Measurements from ENCODE around the gene CXCL8. TPM values are rescaled to one million over a fixed set of nuclear protein-coding genes. Genes with fewer than 3 reads are reported as not detected.
A peak's percentile ranks its signal among the peaks of the same experiment; 100 is the strongest.

CXCL8 gene
- total and polyA plus RNA-seq, 11 donors: 0.15 to 7.5 (median 0.56) TPM; not detected in 3

GRCh38 chr4:73706811-73707210 lies 33.6 kb upstream of the CXCL8 start:
- peaks cover 0 to 53% (median 16%) of the 10 kb centered on the region in 12 donors for H3K4me1 ChIP-seq
- no peak overlapping the region for H3K27ac ChIP-seq
- H3K36me3 ChIP-seq: no peaks in the 10 kb centered on the region
- ATAC-seq (no peak), DNase-seq (no peak)
- TF ChIP-seq CTCF (IDR thresholded peaks at IDR 0.05): no peak
- TF ChIP-seq POLR2A (IDR thresholded peaks at IDR 0.05): no peak
- H3K4me3 ChIP-seq: no peak overlapping the region
- H3K27me3 ChIP-seq: no peaks in the 10 kb centered on the region
- WGBS, 4 donors: 98 to 100% (median 99%) methylated on average over 2 of the region's 2 CpGs
- intact Hi-C loops (cut with DNase I): no loop called here
- no peaks in the 10 kb centered on the region for H3K9me3 ChIP-seq

GRCh38 chr4:73707269-73707875 lies 33.0 kb upstream of the CXCL8 start:
- TF ChIP-seq POLR2A (IDR thresholded peaks at IDR 0.05): no peak
- no peak for TF ChIP-seq CTCF (IDR thresholded peaks at IDR 0.05)
- Histone ChIP-seq H3K4me3 (no peak overlapping the region), H3K27ac (peak overlapping the region in 1 of 12 donors; percentile 75), H3K36me3 (no peaks in the 10 kb centered on the region), H3K27me3 (no peaks in the 10 kb centered on the region), H3K4me1 (peaks cover 0 to 53% (median 16%) of the 10 kb centered on the region in 12 donors), H3K9me3 (no peaks in the 10 kb centered on the region)
- ATAC-seq (no peak), DNase-seq (no peak)
- 86 to 89% (median 88%) methylated on average over 4 of the region's 4 CpGs for WGBS, 4 donors
- intact Hi-C loops (cut with DNase I): no loop called here

- 34 to 37% (median 35%) methylated on average over 7 of the region's 7 CpGs for WGBS, 4 donors
- TF ChIP-seq POLR2A (IDR thresholded peaks at IDR 0.05): no peak
- TF ChIP-seq CTCF (IDR thresholded peaks at IDR 0.05): no peak
- Histone ChIP-seq H3K9me3 (no peaks in the 10 kb centered on the region), H3K4me3 (no peak overlapping the region), H3K36me3 (no peaks in the 10 kb centered on the region), H3K27ac (peak overlapping the region in 2 of 12 donors; percentile 55 to 75), H3K27me3 (no peaks in the 10 kb centered on the region), H3K4me1 (peaks cover 0 to 53% (median 16%) of the 10 kb centered on the region in 12 donors)
- ATAC-seq: peak in 3 of 4 donors; percentile 57 to 70 (median 64)
- DNase-seq: peak in 4 of 5 donors; percentile 31 to 74 (median 60)
- intact Hi-C loops (cut with DNase I): no loop called here
Measured at GRCh38 chr4:73707918-73708577, 32.3 kb upstream of the CXCL8 start.

- 61 to 74% (median 67%) methylated on average over 2 of the region's 2 CpGs for WGBS, 4 donors
- Histone ChIP-seq H3K4me3 (no peak overlapping the region), H3K9me3 (no peaks in the 10 kb centered on the region), H3K36me3 (no peaks in the 10 kb centered on the region), H3K27ac (peak overlapping the region in 1 of 12 donors; percentile 30), H3K4me1 (peaks cover 0 to 40% (median 12%) of the 10 kb centered on the region in 12 donors), H3K27me3 (no peaks in the 10 kb centered on the region)
- intact Hi-C loops (cut with DNase I): no loop called here
- no peak for DNase-seq
- ATAC-seq: peak in 1 of 4 donors; percentile 24
- no peak for TF ChIP-seq CTCF (IDR thresholded peaks at IDR 0.05)
- TF ChIP-seq POLR2A (IDR thresholded peaks at IDR 0.05): no peak
Measured at GRCh38 chr4:73709451-73710033, 30.8 kb upstream of the CXCL8 start.
